SK-N-SH (cell line): Measurements from ENCODE around the gene ARID1B.

ENCODE experiments used
- ELF1 ChIP-seq: IDR thresholded peaks from 2 replicates; pipeline ENCODE4 v1.4.0; 2012
- JUND ChIP-seq: IDR thresholded peaks from 2 replicates; pipeline ENCODE4 v1.4.0; 2012
- RAD21 ChIP-seq: IDR thresholded peaks from 2 replicates; pipeline ENCODE4 v1.6.1; 2012; ENCODE audit warnings: mild to moderate bottlenecking, low read length
- RFX5 ChIP-seq: IDR thresholded peaks from 2 replicates; pipeline ENCODE4 v1.6.1; 2012; ENCODE audit warnings: mild to moderate bottlenecking, improper control_type of control experiment, low read length
- TF ChIP-seq, protein P1 (sequence below): fragments of 200-600 bp; sonication (generic); IDR thresholded peaks from 2 replicates; pipeline ENCODE4 v1.6.1; 2017; ENCODE audit warnings: antibody characterized with exemption, mild to moderate bottlenecking, moderate library complexity
- TF ChIP-seq, protein P2 (sequence below): IDR thresholded peaks from 2 replicates; pipeline ENCODE4 v1.4.0; 2012; ENCODE audit warnings: low read depth

DNA sequence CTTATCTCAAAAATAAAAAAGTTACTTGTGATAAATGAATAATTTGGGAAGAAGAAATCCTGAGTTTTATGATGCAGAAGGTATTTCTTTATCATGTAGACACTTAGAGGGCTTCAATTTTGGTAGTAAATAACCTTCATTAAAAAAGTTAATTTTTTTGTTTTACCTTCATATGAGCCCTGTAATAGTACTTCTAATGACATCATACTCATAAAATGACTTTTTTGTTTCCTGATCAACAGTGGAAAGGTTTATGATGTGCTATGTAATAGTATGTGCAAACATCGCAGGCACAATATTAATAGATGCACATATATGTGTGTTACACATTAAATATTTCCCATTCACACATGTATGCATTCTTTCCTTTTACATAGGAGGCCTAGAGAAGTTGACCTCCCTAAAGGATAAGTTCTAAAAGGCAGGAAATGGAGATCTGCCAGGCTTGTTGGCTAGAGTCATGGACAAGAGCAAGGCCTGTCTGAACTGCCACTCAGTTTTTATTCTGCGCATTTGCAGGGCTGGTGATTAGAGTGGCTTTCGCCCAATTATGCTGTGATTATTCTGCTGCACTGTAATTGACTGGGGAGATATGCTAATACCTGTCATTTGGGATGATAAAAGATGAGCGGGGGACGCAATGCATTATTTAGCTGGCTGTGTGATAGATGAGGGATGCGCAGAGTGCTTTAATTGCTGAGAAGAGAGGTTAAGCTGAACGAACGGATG lies 273.5 kb downstream of the ARID1B start:
- no peak for TF ChIP-seq JUND
- no peak for TF ChIP-seq ELF1
- TF ChIP-seq, protein P1, sequence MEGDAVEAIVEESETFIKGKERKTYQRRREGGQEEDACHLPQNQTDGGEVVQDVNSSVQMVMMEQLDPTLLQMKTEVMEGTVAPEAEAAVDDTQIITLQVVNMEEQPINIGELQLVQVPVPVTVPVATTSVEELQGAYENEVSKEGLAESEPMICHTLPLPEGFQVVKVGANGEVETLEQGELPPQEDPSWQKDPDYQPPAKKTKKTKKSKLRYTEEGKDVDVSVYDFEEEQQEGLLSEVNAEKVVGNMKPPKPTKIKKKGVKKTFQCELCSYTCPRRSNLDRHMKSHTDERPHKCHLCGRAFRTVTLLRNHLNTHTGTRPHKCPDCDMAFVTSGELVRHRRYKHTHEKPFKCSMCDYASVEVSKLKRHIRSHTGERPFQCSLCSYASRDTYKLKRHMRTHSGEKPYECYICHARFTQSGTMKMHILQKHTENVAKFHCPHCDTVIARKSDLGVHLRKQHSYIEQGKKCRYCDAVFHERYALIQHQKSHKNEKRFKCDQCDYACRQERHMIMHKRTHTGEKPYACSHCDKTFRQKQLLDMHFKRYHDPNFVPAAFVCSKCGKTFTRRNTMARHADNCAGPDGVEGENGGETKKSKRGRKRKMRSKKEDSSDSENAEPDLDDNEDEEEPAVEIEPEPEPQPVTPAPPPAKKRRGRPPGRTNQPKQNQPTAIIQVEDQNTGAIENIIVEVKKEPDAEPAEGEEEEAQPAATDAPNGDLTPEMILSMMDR = no peak
- TF ChIP-seq RFX5 = peak; percentile 53; the same call in 1 of the 2 replicates
- TF ChIP-seq RAD21 = no peak
- TF ChIP-seq, protein P2, sequence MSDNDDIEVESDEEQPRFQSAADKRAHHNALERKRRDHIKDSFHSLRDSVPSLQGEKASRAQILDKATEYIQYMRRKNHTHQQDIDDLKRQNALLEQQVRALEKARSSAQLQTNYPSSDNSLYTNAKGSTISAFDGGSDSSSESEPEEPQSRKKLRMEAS = no peak
